Measurements from ENCODE around the gene CALHM3.
"Not testable (repeated sequence)": the region's sequence is repeated elsewhere in the genome, so short reads cannot be mapped to it uniquely, and the experiment has no call there.

The CALHM3 gene

GRCh38 chr10:103479135-103479534 is at the start of gene CALHM3:
CALHM3 (minus strand) TSS chr10:103479240; CDS start chr10:103479032, 208 bp downstream.
- no peak for DNase-seq

- no peak for DNase-seq
These were observed 49.5 kb upstream of the CALHM3 start for GRCh38 chr10:103528549-103528948.

- not testable (repeated sequence) for DNase-seq
These were observed 48.4 kb upstream of the CALHM3 start for GRCh38 chr10:103527476-103527875.

- no peak for DNase-seq
These were observed 46.9 kb upstream of the CALHM3 start for GRCh38 chr10:103525901-103526300.

GRCh38 chr10:103523683-103524082 is 44.6 kb upstream of the CALHM3 start:
- no peak for DNase-seq

GRCh38 chr10:103522006-103522405 is 43.0 kb upstream of the CALHM3 start:
- DNase-seq: not testable (repeated sequence)

- no peak for DNase-seq
These were observed 40.8 kb upstream of the CALHM3 start for GRCh38 chr10:103519798-103520197.

- no peak for DNase-seq
These were observed 38.4 kb upstream of the CALHM3 start for GRCh38 chr10:103517234-103518085.

- no peak for DNase-seq
These were observed 35.2 kb upstream of the CALHM3 start for GRCh38 chr10:103514244-103514643.

GRCh38 chr10:103513380-103514060 is 34.5 kb upstream of the CALHM3 start:
- no peak for DNase-seq

GRCh38 chr10:103512591-103513379 is 33.7 kb upstream of the CALHM3 start:
- no peak for DNase-seq

- DNase-seq: no peak
These were observed 33.1 kb upstream of the CALHM3 start for GRCh38 chr10:103512166-103512565.

- DNase-seq: no peak
These were observed 32.0 kb upstream of the CALHM3 start for GRCh38 chr10:103510791-103511752.

- DNase-seq: no peak
These were observed 31.1 kb upstream of the CALHM3 start for GRCh38 chr10:103510046-103510685.

GRCh38 chr10:103507235-103508191 is 28.5 kb upstream of the CALHM3 start:
- DNase-seq: no peak

- DNase-seq: no peak
These were observed 27.0 kb upstream of the CALHM3 start for GRCh38 chr10:103506061-103506460.

- no peak for DNase-seq
These were observed 25.2 kb upstream of the CALHM3 start for GRCh38 chr10:103504181-103504783.

GRCh38 chr10:103503777-103504176 is 24.7 kb upstream of the CALHM3 start:
- not testable (repeated sequence) for DNase-seq

- DNase-seq: no peak
These were observed 24.0 kb upstream of the CALHM3 start for GRCh38 chr10:103502849-103503660.

Data from NCI-H524 treated with DMSO at 0.1 percent for 48 hours (cell line).